Naive thymus-derived CD8-positive, alpha-beta T cell (primary cell): ENCODE measurements around the gene CLDN19. TPM values are rescaled to one million over a fixed set of nuclear protein-coding genes. Genes with fewer than 3 reads are reported as not detected.
A peak's percentile ranks its signal among the peaks of the same experiment; 100 is the strongest.
"Not testable (repeated sequence)": the region's sequence is repeated elsewhere in the genome, so short reads cannot be mapped to it uniquely, and the experiment has no call there.

Experiments
- ATAC-seq, 2 donors: fragments of 150-1000 bp; cut with Tn5 transposase in 1 of 2; sonication (Bioruptor Pico), chemical (Tn5 transposase) in 1 of 2; 1 replicate in 1 of 2; 2 replicates in 1 of 2; pipeline ENCODE4 v1.10.0; 2021; ENCODE audit warnings: mild to moderate bottlenecking in 2 of 2, moderate library complexity in 2 of 2
- POLR2A ChIA-PET: fragments of 350-600 bp; sonication (Branson Sonifier 250); formaldehyde crosslinking; loops from one replicate; lab custom pipeline; 2021; ENCODE audit warnings: antibody characterized with exemption; lab: Charles Lee
- DNase-seq, 10 donors: peaks; one replicate each; pipeline versions ENCODE4 v3.0.0 to v3.0.0-alpha.2; 2020 to 2022
- H3K27ac Mint-ChIP-seq, 10 donors: one replicate each; pipeline ENCODE4 v1.8.0; 2020 to 2022; ENCODE audit warnings: mild to moderate bottlenecking in 10 of 10, mixed read lengths in 10 of 10, moderate library complexity in 4 of 10, inconsistent platforms in 1 of 10
- H3K27me3 Mint-ChIP-seq, 5 donors: one replicate each; pipeline ENCODE4 v1.8.0; 2021 to 2022; ENCODE audit warnings: mixed read lengths in 5 of 5
- H3K36me3 Mint-ChIP-seq, 3 donors: one replicate each; pipeline ENCODE4 v1.8.0; 2020 to 2022; ENCODE audit warnings: mixed read lengths in 3 of 3, mild to moderate bottlenecking in 2 of 3, inconsistent platforms in 1 of 3
- H3K4me1 Mint-ChIP-seq, 4 donors: one replicate each; pipeline ENCODE4 v1.8.0; 2021 to 2022; ENCODE audit warnings: mixed read lengths in 4 of 4
- H3K4me3 Mint-ChIP-seq, 10 donors: one replicate each; pipeline ENCODE4 v1.8.0; 2020 to 2022; ENCODE audit warnings: mild to moderate bottlenecking in 10 of 10, mixed read lengths in 10 of 10, moderate library complexity in 6 of 10, inconsistent platforms in 1 of 10
- H3K9me3 Mint-ChIP-seq, 9 donors: one replicate each; pipeline ENCODE4 v1.8.0; 2020 to 2022; ENCODE audit warnings: mixed read lengths in 9 of 9, mild to moderate bottlenecking in 3 of 9, inconsistent platforms in 1 of 9, moderate library complexity in 1 of 9
- polyA plus RNA-seq, 3 donors: library from polyadenylated mRNA; unstranded; fragments of 300-500 nt; fragmentation: Illumina TruSeq; gene quantifications; one replicate each; pipeline ENCODE4 v1.2.3, GENCODE V29; 2021
- total RNA-seq, 8 experiments: library from RNA in 2 of 8; stranded (reverse) in 2 of 8; gene quantifications; one replicate each; pipeline ENCODE4 v1.2.3 and lab custom pipeline; 2021 to 2026

Gene CLDN19
- total and polyA plus RNA-seq, 5 experiments from 2014 or later = not detected

- H3K36me3 Mint-ChIP-seq = no peaks in the 10 kb centered on the region
- no peak overlapping the region for H3K4me3 Mint-ChIP-seq
- H3K27ac Mint-ChIP-seq = no peak overlapping the region
- DNase-seq (no peak), ATAC-seq (no peak)
- POLR2A ChIA-PET = no interaction called here
- peaks cover 7 to 12% (median 11%) of the 10 kb centered on the region in 4 donors for H3K4me1 Mint-ChIP-seq
- H3K27me3 Mint-ChIP-seq = no peaks in the 10 kb centered on the region
- no peaks in the 10 kb centered on the region for H3K9me3 Mint-ChIP-seq
These were observed 4.4 kb downstream of the CLDN19 start for GRCh38 chr1:42735477-42736105.

GRCh38 chr1:42735056-42735455 is 5.0 kb downstream of the CLDN19 start:
- Mint-ChIP-seq H3K4me1 (peaks cover 7 to 12% (median 11%) of the 10 kb centered on the region in 4 donors), H3K36me3 (no peaks in the 10 kb centered on the region), H3K27ac (peak overlapping the region in 1 of 10 donors; percentile 40), H3K27me3 (no peaks in the 10 kb centered on the region), H3K4me3 (no peak overlapping the region), H3K9me3 (no peaks in the 10 kb centered on the region)
- POLR2A ChIA-PET = no interaction called here
- DNase-seq (no peak), ATAC-seq (no peak)

- Mint-ChIP-seq H3K27ac (peak overlapping the region in 1 of 10 donors; percentile 40), H3K36me3 (no peaks in the 10 kb centered on the region), H3K4me3 (no peak overlapping the region), H3K9me3 (no peaks in the 10 kb centered on the region), H3K27me3 (no peaks in the 10 kb centered on the region), H3K4me1 (peaks cover 7 to 12% (median 11%) of the 10 kb centered on the region in 4 donors)
- POLR2A ChIA-PET = no interaction called here
- DNase-seq = no peak
- ATAC-seq = no peak
These were observed 5.6 kb downstream of the CLDN19 start for GRCh38 chr1:42734201-42735035.

GRCh38 chr1:42733415-42734200 is 6.4 kb downstream of the CLDN19 start:
- Mint-ChIP-seq H3K36me3 (no peaks in the 10 kb centered on the region), H3K27me3 (no peaks in the 10 kb centered on the region), H3K4me1 (peaks cover 7 to 12% (median 11%) of the 10 kb centered on the region in 4 donors), H3K9me3 (no peaks in the 10 kb centered on the region), H3K27ac (no peak overlapping the region), H3K4me3 (no peak overlapping the region)
- DNase-seq (peak in 1 of 10 donors; percentile 10), ATAC-seq (no peak)
- POLR2A ChIA-PET = interaction anchor here (0.7 kb wide), 1 partner anchor 269 kb away, joined by 4 read pairs; no protein-coding TSS in a partner anchor

GRCh38 chr1:42732126-42732680 is 7.8 kb downstream of the CLDN19 start:
- no peak overlapping the region for H3K4me3 Mint-ChIP-seq
- DNase-seq (peak in 1 of 10 donors; percentile 3), ATAC-seq (no peak)

GRCh38 chr1:42731585-42731984 is 8.5 kb downstream of the CLDN19 start:
- no peaks in the 10 kb centered on the region for H3K27me3 Mint-ChIP-seq
- POLR2A ChIA-PET = interaction anchor here (0.6 kb wide), 1 partner anchor 139 kb away, joined by 5 read pairs; no protein-coding TSS in a partner anchor
- peak overlapping the region in 1 of 10 donors; percentile 68 for H3K27ac Mint-ChIP-seq
- no peak overlapping the region for H3K4me3 Mint-ChIP-seq
- DNase-seq (no peak), ATAC-seq (no peak)
- H3K9me3 Mint-ChIP-seq = no peaks in the 10 kb centered on the region
- H3K4me1 Mint-ChIP-seq = peaks cover 0 to 3% (median 2%) of the 10 kb centered on the region in 4 donors
- H3K36me3 Mint-ChIP-seq = no peaks in the 10 kb centered on the region

More at GRCh38 chr1:42732126-42732680, 7.8 kb downstream of the CLDN19 start:
- Mint-ChIP-seq H3K36me3 (no peaks in the 10 kb centered on the region), H3K27ac (no peak overlapping the region), H3K9me3 (no peaks in the 10 kb centered on the region), H3K4me1 (peaks cover 5 to 9% (median 7%) of the 10 kb centered on the region in 4 donors), H3K27me3 (no peaks in the 10 kb centered on the region)
- POLR2A ChIA-PET = no interaction called here

- H3K4me3 Mint-ChIP-seq = no peak overlapping the region
- POLR2A ChIA-PET = interaction anchor here (0.6 kb wide), 1 partner anchor 138 kb away, joined by 5 read pairs; no protein-coding TSS in a partner anchor
- H3K4me1 Mint-ChIP-seq = no peaks in the 10 kb centered on the region
- no peaks in the 10 kb centered on the region for H3K36me3 Mint-ChIP-seq
- no peaks in the 10 kb centered on the region for H3K9me3 Mint-ChIP-seq
- DNase-seq = no peak
- ATAC-seq = no peak
- no peak overlapping the region for H3K27ac Mint-ChIP-seq
- H3K27me3 Mint-ChIP-seq = no peaks in the 10 kb centered on the region
These were observed 9.0 kb downstream of the CLDN19 start for GRCh38 chr1:42730988-42731387.

GRCh38 chr1:42730002-42730401 is 10.0 kb downstream of the CLDN19 start:
- POLR2A ChIA-PET = no interaction called here

GRCh38 chr1:42725820-42726219 is 14.2 kb downstream of the CLDN19 start:
- H3K4me3 Mint-ChIP-seq = not testable (repeated sequence)

More at GRCh38 chr1:42730002-42730401, 10.0 kb downstream of the CLDN19 start:
- no peaks in the 10 kb centered on the region for H3K4me1 Mint-ChIP-seq
- no peaks in the 10 kb centered on the region for H3K9me3 Mint-ChIP-seq
- ATAC-seq (no peak), DNase-seq (no peak)
- no peaks in the 10 kb centered on the region for H3K36me3 Mint-ChIP-seq
- H3K27ac Mint-ChIP-seq = no peak overlapping the region
- no peak overlapping the region for H3K4me3 Mint-ChIP-seq
- no peaks in the 10 kb centered on the region for H3K27me3 Mint-ChIP-seq

GRCh38 chr1:42723511-42723910 is 16.5 kb downstream of the CLDN19 start:
- Mint-ChIP-seq H3K9me3 (no peaks in the 10 kb centered on the region), H3K36me3 (peaks cover 0 to 5% (median 4%) of the 10 kb centered on the region in 3 donors), H3K4me1 (no peaks in the 10 kb centered on the region), H3K27me3 (no peaks in the 10 kb centered on the region), H3K4me3 (no peak overlapping the region), H3K27ac (peak overlapping the region in 1 of 10 donors; percentile 15)
- POLR2A ChIA-PET = no interaction called here
- DNase-seq (no peak), ATAC-seq (no peak)

More at GRCh38 chr1:42725820-42726219, 14.2 kb downstream of the CLDN19 start:
- H3K36me3 Mint-ChIP-seq, ATAC-seq, DNase-seq, H3K9me3 Mint-ChIP-seq, H3K4me1 Mint-ChIP-seq, H3K27me3 Mint-ChIP-seq, POLR2A ChIA-PET: not testable (repeated sequence)
- peak overlapping the region in 1 of 10 donors; percentile 0 for H3K27ac Mint-ChIP-seq

GRCh38 chr1:42722403-42722802 is 17.6 kb downstream of the CLDN19 start:
- not testable (repeated sequence) for DNase-seq, H3K4me3 Mint-ChIP-seq, H3K9me3 Mint-ChIP-seq, H3K4me1 Mint-ChIP-seq, H3K27me3 Mint-ChIP-seq, ATAC-seq, H3K27ac Mint-ChIP-seq
- peaks cover 0 to 13% (median 9%) of the 10 kb centered on the region in 3 donors for H3K36me3 Mint-ChIP-seq
- POLR2A ChIA-PET = interaction anchor here (0.7 kb wide), 2 partner anchors 981 to 1975 kb away, joined by 5 to 6 read pairs; no protein-coding TSS in a partner anchor

GRCh38 chr1:42721926-42722325 is 18.1 kb downstream of the CLDN19 start:
- POLR2A ChIA-PET = no interaction called here
- Mint-ChIP-seq H3K36me3 (peaks cover 0 to 17% (median 9%) of the 10 kb centered on the region in 3 donors), H3K4me3 (no peak overlapping the region)

More at GRCh38 chr1:42721926-42722325, 18.1 kb downstream of the CLDN19 start:
- Mint-ChIP-seq H3K9me3 (no peaks in the 10 kb centered on the region), H3K4me1 (peaks cover 0 to 5% (median 1%) of the 10 kb centered on the region in 4 donors), H3K27ac (peak overlapping the region in 1 of 10 donors; percentile 63), H3K27me3 (no peaks in the 10 kb centered on the region)
- DNase-seq (no peak), ATAC-seq (no peak)
